DND-41 (cell line): ENCODE measurements around the gene TAF11L6.
"Not testable (repeated sequence)": the region's sequence is repeated elsewhere in the genome, so short reads cannot be mapped to it uniquely, and the experiment has no call there.

Experiments
- CTCF ChIP-seq: IDR thresholded peaks from 2 replicates; pipeline ENCODE4 v1.5.1; 2012; ENCODE audit warnings: borderline replicate concordance, low read length, moderate library complexity, mild to moderate bottlenecking; ENCODE audit not compliant: poor library complexity, severe bottlenecking; ENCODE audit errors: extremely low read depth
- EZH2 ChIP-seq: IDR thresholded peaks from 3 replicates; pipeline ENCODE4 v1.6.1; 2012; ENCODE audit warnings: borderline replicate concordance, low read depth, mild to moderate bottlenecking, moderate library complexity, low read length, inconsistent platforms; ENCODE audit not compliant: severe bottlenecking

GRCh38 chr5:17517526-17517925, 10.9 kb upstream of the TAF11L6 start:
- not testable (repeated sequence) for TF ChIP-seq CTCF, EZH2
